COLO829 (cell line): ENCODE measurements around the gene PSORS1C1.
"Not testable (repeated sequence)": the region's sequence is repeated elsewhere in the genome, so short reads cannot be mapped to it uniquely, and the experiment has no call there.

Experiments
- DNase-seq: peaks from one replicate; pipeline ENCODE4 v3.0.0; 2012; ENCODE audit warnings: low spot score

PSORS1C1 gene

GRCh38 chr6:31178143-31179041 is 63.8 kb downstream of the PSORS1C1 start:
- no peak for DNase-seq

- DNase-seq, result no peak
Measured at GRCh38 chr6:31179042-31179386, 64.4 kb downstream of the PSORS1C1 start.

- DNase-seq, result no peak
Measured at GRCh38 chr6:31179896-31180295, 65.3 kb downstream of the PSORS1C1 start.

- no peak for DNase-seq
Measured at GRCh38 chr6:31180500-31180899, 65.9 kb downstream of the PSORS1C1 start.

- DNase-seq, result not testable (repeated sequence)
Measured at GRCh38 chr6:31183287-31183686, 68.7 kb downstream of the PSORS1C1 start.

- not testable (repeated sequence) for DNase-seq
Measured at GRCh38 chr6:31183859-31184258, 69.3 kb downstream of the PSORS1C1 start.

GRCh38 chr6:31185695-31186051 is 71.1 kb downstream of the PSORS1C1 start:
- DNase-seq, result not testable (repeated sequence)

GRCh38 chr6:31186052-31186734 is 71.6 kb downstream of the PSORS1C1 start:
- no peak for DNase-seq

GRCh38 chr6:31187780-31188194 is 73.2 kb downstream of the PSORS1C1 start:
- DNase-seq, result no peak

GRCh38 chr6:31189223-31189622 is 74.6 kb downstream of the PSORS1C1 start:
- DNase-seq, result not testable (repeated sequence)
